Peyer's patch (tissue), 4 donors: ENCODE results near the gene CD4.

Experiments used
- CTCF ChIP-seq, 6 experiments: fragments of 450-650 bp in 4 of 6; fragments of 200-600 bp in 2 of 6; sonication (generic) in 1 of 6; IDR thresholded peaks; one replicate each; pipeline ENCODE4 v1.5.1; 2017 to 2019; ENCODE audit warnings: antibody characterized with exemption in 6 of 6, mild to moderate bottlenecking in 3 of 6, moderate library complexity in 1 of 6
- POLR2A ChIP-seq, 2 donors: fragments of 450-650 bp; IDR thresholded peaks; one replicate each; pipeline ENCODE4 v1.5.1; 2017; ENCODE audit warnings: antibody characterized with exemption in 2 of 2, mild to moderate bottlenecking in 2 of 2, moderate library complexity in 2 of 2

GRCh38 chr12:6754411-6754810, 34.9 kb upstream of the CD4 start:
- no peak for TF ChIP-seq CTCF (IDR thresholded peaks at IDR 0.05)
- no peak for TF ChIP-seq POLR2A (IDR thresholded peaks at IDR 0.05)
